Panc1 (cell line): ENCODE results near the gene RNF144A. TPM values are rescaled to one million over a fixed set of nuclear protein-coding genes. Genes with fewer than 3 reads are reported as not detected.

ENCODE experiments used
- ATAC-seq: fragments of 200-7000 bp; cut with Tn5 transposase; 2 replicates; pipeline ENCODE4 v1.9.1; 2020; ENCODE audit warnings: mild to moderate bottlenecking, moderate library complexity
- BruUV-seq: library from RNA; stranded (reverse); fragments of 400-500 nt; replicated peaks from 2 replicates; lab custom pipeline; 2021; lab: Mats Ljungman, UMichigan
- CTCF ChIA-PET: fragments of 300-600 bp; sonication (Branson Sonifier 250); formaldehyde crosslinking; loops from one replicate; lab custom pipeline; 2022; ENCODE audit warnings: antibody characterized with exemption; lab: Charles Lee
- POLR2A ChIA-PET: fragments of 300-600 bp; sonication (Branson Sonifier 250); formaldehyde crosslinking; loops from one replicate; lab custom pipeline; 2022; ENCODE audit warnings: antibody characterized with exemption; lab: Charles Lee
- DNase-seq: peaks from one replicate; pipeline ENCODE4 v3.0.0-alpha.2; 2010; ENCODE audit warnings: low read depth, low spot score
- H3K27ac ChIP-seq: 2 replicates; pipeline ENCODE4 v1.5.1; 2011; ENCODE audit warnings: mild to moderate bottlenecking, low read length, inconsistent platforms
- H3K27me3 ChIP-seq: fragments of 200-500 bp; sonication (Bioruptor generic); 2 replicates; pipeline ENCODE4 v1.6.0; 2014; ENCODE audit warnings: low read length, inconsistent platforms; ENCODE audit not compliant: control insufficient read depth, insufficient read depth
- H3K36me3 ChIP-seq: fragments of 200-500 bp; sonication (Bioruptor generic); 2 replicates; pipeline ENCODE4 v1.5.1; 2014; ENCODE audit warnings: inconsistent platforms, mild to moderate bottlenecking, low read length, moderate library complexity; ENCODE audit not compliant: control insufficient read depth, insufficient read depth
- H3K4me1 ChIP-seq: 2 replicates; pipeline ENCODE4 v1.5.1; 2011; ENCODE audit warnings: inconsistent platforms, mild to moderate bottlenecking, low read length, moderate library complexity; ENCODE audit not compliant: control insufficient read depth, insufficient read depth
- H3K4me3 ChIP-seq, 2 experiments: 2 replicates each; pipeline ENCODE4 v1.5.1; 2011 to 2012; ENCODE audit warnings: low read depth in 2 of 2, low read length in 2 of 2, mild to moderate bottlenecking in 2 of 2, inconsistent platforms in 1 of 2, moderate library complexity in 1 of 2
- H3K9me3 ChIP-seq: fragments of 200-500 bp; sonication (Bioruptor generic); 2 replicates; pipeline ENCODE4 v1.5.1; 2014; ENCODE audit warnings: low read depth, mild to moderate bottlenecking, inconsistent platforms, low read length, moderate library complexity; ENCODE audit not compliant: control insufficient read depth, insufficient read depth
- CTCF ChIP-seq: fragments of 450-650 bp; IDR thresholded peaks from 2 replicates; pipeline ENCODE4 v1.5.1; 2017; ENCODE audit warnings: mild to moderate bottlenecking
- POLR2AphosphoS5 ChIP-seq: IDR thresholded peaks from 2 replicates; pipeline ENCODE4 v1.6.1; 2012; ENCODE audit warnings: mild to moderate bottlenecking, low read depth, low read length, moderate library complexity
- REST ChIP-seq, 2 experiments: IDR thresholded peaks; 2 replicates each; pipeline ENCODE4 v1.6.1; 2011 to 2012; ENCODE audit warnings: low read depth in 2 of 2, control low read depth in 1 of 2, low read length in 1 of 2, mild to moderate bottlenecking in 1 of 2, moderate library complexity in 1 of 2; ENCODE audit not compliant: insufficient read depth in 1 of 2
- SIN3A ChIP-seq: IDR thresholded peaks from 2 replicates; pipeline ENCODE4 v1.6.1; 2012; ENCODE audit warnings: low read depth, mild to moderate bottlenecking, low read length, moderate library complexity, borderline replicate concordance; ENCODE audit not compliant: insufficient read depth
- TCF7L2 ChIP-seq: IDR thresholded peaks from 2 replicates; pipeline ENCODE4 v1.6.1; 2011; ENCODE audit warnings: mild to moderate bottlenecking, low read depth, low read length, inconsistent platforms
- in situ Hi-C: cut with HindIII; loops from 2 replicates; pipeline ENCODE4 v1.10.0; 2016; ENCODE audit warnings: low sequenced_read_pairs, low pct_unique_long_range_greater_than_20kb
- intact Hi-C: fragments of 100-400 bp; cut with micrococcal nuclease; formaldehyde crosslinking; loops from one replicate; pipeline ENCODE4 v1.10.0; 2022; ENCODE audit not compliant: unreplicated experiment
- total RNA-seq: library from RNA; stranded (reverse); gene quantifications from one replicate; pipeline ENCODE4 v1.2.1, GENCODE V29; 2021; ENCODE audit not compliant: unreplicated experiment

RNF144A gene
- total RNA-seq, 1 experiment from 2014 or later: 5.4 TPM

GRCh38 chr2:7027956-7028655 lies 110.9 kb downstream of the RNF144A start:
- CTCF ChIA-PET: no interaction called here

DNA sequence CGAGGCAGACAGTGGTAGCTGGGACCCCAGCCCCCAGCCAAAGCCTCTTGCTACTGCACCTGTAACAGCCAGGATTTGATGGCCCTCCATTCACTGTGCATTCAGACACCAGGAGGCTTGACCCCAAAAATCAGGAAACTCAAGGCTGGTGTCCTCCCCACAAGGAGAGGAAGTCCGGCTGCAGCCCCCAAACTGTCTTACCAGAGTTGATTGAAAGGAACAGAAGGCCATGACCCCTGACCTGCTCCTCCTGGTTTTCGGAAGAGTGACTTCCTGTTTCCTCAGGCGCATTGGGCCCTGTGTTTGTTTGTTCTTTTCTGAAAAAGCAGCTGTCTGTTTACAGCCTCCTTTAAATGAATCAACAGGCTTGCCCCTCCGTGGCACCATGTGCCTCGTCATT lies 111.6 kb downstream of the RNF144A start:
- in situ Hi-C loops (no loop called here), intact Hi-C loops (no loop called here)
- no peaks in the 10 kb centered on the region for H3K4me1 ChIP-seq
- H3K27me3 ChIP-seq: no peaks in the 10 kb centered on the region
- no TSS peak for BruUV-seq
- POLR2A ChIA-PET: no interaction called here
- no peak for ATAC-seq
- no peaks in the 10 kb centered on the region for H3K9me3 ChIP-seq
- no peak for TF ChIP-seq CTCF
- no peak for TF ChIP-seq TCF7L2
- no peak for TF ChIP-seq POLR2AphosphoS5
- TF ChIP-seq REST (IDR thresholded peaks at IDR 0.05; ENCODE audit: insufficient read depth in 1 of 2, low read depth in 2 of 2, low read length in 1 of 2): no peak
- no peak for TF ChIP-seq SIN3A
- H3K4me3 ChIP-seq: no peak overlapping the region
- CTCF ChIA-PET: no interaction called here
- no peak overlapping the region for H3K27ac ChIP-seq
- H3K36me3 ChIP-seq: no peaks in the 10 kb centered on the region
- no peak for DNase-seq

More at GRCh38 chr2:7027956-7028655, 110.9 kb downstream of the RNF144A start:
- no peak overlapping the region for H3K27ac ChIP-seq
- ATAC-seq (no peak), DNase-seq (no peak)
- H3K4me3 ChIP-seq: no peak overlapping the region
- POLR2A ChIA-PET: interaction anchor here (0.6 kb wide), 1 partner anchor 15 kb away, joined by 3 read pairs; no protein-coding TSS in a partner anchor
- intact Hi-C loops (no loop called here), in situ Hi-C loops (no loop called here)
- no peaks in the 10 kb centered on the region for H3K9me3 ChIP-seq
- no peak for TF ChIP-seq REST (IDR thresholded peaks at IDR 0.05; ENCODE audit: insufficient read depth in 1 of 2, low read depth in 2 of 2, low read length in 1 of 2)
- TF ChIP-seq POLR2AphosphoS5: no peak
- no peaks in the 10 kb centered on the region for H3K27me3 ChIP-seq
- BruUV-seq: no TSS peak
- H3K4me1 ChIP-seq: no peaks in the 10 kb centered on the region
- H3K36me3 ChIP-seq: no peaks in the 10 kb centered on the region
